GM12874 (cell line): ENCODE results near the gene RGS3.

Experiments used
- TF ChIP-seq, protein P1 (sequence below): IDR thresholded peaks from 2 replicates; pipeline ENCODE4 v1.5.1; 2011; ENCODE audit warnings: low read depth, mild to moderate bottlenecking, control low read depth, low read length, moderate library complexity; ENCODE audit not compliant: insufficient read depth

Gene RGS3

DNA sequence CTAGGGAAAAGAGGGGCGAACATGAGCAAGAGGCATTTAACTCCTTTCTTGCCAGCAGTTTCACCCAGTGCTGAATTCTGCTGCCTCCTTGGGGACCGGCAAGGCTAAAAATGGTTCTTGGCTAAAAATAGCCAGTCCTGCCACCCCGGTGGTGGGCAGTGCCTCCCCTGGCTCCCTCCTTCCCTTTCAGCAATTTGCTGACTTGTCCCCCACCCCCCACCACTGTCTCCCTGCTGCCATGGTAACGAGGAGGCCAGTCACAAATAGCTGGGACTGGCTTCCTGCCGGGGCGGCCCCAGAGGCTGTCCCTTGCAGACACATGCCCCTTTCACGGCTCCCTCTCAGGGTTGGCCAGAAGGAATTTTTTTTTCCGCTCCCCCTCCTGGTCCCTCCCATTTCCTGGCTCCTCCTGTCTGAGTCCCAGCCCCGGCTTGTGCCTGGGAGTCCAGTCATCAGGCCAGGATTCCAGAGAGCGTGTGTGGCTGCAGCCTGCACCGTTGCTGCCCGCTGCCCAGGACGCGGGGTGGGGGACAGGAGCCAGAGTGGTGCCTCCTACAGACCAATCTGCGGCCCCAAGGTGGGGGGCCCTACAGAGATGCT, 130.3 kb downstream of the RGS3 start:
- TF ChIP-seq, protein P1, sequence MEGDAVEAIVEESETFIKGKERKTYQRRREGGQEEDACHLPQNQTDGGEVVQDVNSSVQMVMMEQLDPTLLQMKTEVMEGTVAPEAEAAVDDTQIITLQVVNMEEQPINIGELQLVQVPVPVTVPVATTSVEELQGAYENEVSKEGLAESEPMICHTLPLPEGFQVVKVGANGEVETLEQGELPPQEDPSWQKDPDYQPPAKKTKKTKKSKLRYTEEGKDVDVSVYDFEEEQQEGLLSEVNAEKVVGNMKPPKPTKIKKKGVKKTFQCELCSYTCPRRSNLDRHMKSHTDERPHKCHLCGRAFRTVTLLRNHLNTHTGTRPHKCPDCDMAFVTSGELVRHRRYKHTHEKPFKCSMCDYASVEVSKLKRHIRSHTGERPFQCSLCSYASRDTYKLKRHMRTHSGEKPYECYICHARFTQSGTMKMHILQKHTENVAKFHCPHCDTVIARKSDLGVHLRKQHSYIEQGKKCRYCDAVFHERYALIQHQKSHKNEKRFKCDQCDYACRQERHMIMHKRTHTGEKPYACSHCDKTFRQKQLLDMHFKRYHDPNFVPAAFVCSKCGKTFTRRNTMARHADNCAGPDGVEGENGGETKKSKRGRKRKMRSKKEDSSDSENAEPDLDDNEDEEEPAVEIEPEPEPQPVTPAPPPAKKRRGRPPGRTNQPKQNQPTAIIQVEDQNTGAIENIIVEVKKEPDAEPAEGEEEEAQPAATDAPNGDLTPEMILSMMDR = no peak

DNA sequence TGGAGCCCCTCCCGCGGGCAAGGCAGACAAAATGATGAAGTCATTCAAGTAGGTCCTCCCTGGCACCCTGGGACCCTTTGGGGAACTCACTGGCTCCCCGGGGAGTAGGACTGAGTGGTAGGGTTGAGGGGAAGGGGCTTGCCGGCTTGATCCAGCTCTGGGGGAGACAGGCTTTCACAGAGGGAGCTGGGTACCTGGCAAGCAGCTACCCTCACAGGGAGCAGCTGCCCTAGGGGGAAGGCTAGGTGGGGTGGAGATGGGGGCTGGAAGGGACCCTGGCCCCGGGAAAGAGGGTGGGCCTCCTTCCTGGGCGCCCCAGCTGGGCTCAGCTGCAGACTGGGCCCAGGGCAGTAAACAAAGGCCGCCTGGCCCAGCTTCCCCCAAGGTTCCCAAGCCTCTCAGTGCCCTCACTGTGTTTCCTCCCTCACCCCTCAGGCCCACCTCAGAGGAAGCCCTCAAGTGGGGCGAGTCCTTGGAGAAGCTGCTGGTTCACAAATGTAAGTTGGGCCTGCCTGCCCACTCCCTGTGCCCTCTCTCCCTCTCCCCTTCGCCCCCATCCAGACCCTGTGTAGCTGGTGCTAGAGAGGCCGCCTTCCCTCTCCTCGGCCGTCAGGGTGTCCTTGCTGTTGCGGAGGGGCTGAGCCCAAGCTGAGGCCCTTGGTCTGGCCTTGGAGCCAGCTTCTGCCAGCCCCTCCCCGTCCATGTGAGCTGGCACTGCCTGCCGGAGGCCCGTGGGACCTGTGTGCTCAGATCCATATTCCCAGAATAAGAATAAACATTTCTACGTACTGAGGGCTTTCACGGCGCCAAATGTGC, 131.2 kb downstream of the RGS3 start:
- TF ChIP-seq, protein P1 = no peak

DNA sequence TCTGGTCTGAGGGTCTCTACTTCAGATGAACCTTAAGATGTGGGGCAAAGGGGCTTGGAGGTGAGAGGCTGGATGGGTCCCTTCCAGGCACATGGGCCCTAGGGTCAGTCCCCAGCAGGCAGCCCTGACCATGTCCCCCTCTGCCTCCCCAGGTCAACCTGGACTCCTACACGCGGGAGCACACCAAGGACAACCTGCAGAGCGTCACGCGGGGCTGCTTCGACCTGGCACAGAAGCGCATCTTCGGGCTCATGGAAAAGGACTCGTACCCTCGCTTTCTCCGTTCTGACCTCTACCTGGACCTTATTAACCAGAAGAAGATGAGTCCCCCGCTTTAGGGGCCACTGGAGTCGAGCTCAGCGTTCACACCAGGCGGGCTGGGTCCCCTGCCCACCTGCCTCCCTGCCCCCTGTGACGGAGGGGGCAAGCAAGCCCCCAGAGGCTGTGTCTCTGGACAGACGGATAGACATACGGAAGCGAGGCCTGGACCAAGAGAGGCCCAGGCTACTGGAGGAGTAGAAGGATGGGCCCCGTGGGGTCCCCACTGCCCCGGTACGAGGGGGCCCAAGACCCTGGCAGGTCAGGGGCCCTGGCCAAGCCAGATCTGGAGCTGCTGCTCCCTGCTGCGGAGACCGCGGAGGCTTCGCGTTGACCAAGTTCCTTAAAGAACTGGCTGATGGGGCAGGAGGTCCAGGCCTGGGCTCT, 133.2 kb downstream of the RGS3 start:
- TF ChIP-seq, protein P1 = no peak

DNA sequence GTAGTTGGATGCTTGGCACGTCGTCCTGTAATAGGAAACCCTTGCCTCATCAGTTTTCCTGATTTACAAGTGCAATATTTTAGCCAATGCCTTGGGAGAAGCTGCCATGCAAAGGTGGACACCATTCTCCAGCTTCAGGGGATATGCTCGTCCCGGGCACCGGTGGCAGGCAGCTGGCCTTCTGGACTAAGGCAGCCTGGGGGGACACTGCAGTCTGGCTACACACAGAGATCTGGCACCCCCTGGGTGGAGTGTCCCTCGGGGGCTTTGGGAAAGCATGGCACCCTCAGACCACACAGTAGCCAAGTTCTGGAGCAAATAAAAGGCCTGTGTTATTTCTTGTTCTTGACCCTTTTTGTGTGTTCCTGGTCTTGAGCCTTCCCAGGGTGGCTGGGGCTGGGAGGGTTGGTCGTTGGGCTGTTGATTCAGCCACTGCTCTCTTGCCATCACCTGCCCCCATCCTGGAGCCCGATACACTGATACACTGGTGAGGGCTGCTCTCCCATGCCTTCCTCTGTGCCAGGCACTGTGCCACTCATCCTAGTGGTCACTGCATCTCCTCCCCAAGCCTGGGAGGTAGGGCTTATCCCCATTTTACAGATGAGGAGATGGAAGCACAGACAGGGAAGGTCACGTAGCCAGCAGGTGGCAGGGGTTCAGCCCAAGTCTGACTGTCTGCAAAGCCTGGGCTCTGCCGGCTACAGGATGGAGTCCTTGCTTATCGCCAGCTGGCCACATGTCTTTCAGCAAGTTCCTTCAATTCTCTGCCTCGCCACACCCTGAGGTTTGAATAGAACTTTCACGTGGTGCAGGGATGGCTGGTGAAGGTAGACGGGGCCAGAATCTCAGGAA, 134.1 kb downstream of the RGS3 start:
- TF ChIP-seq, protein P1 = no peak

DNA sequence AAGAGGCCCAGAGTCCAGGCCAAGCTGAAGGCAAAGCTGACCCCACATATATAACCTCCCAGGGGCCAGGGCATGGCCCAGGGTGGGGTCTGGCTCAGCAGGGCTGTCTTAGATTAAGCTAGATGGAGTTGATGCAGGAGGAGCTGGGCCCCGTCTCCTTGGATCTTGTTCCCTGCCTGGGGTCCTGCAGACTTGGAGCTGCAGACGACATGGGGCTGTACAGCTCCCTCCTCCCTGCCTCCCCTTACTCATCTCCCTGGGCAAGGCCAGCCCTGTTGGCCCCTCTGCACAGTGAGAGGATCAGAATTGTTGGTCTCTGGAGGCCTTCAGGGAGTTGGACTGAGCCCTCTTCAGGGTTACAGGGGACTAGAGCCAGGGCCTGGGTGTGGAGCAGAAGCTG, 134.9 kb downstream of the RGS3 start:
- TF ChIP-seq, protein P1 = no peak

DNA sequence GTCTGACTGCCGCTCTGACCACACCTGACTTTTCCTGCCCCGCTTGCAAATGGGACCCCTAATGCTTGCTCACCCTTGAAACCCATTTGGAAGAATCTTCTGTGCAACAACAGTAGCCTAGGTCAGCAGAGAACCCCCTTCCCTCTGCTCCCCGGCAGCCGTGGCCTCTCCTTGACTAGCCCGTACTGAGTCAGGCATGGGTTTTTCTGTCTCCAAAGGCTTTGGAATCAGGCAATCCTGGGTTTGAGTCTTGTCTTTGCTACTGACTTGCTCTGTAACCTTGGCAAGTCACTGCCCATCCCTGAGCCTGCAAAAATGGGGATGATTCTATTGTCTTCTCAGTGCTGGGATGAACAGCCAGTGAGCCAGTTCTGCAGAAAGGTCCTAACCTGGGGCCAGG, 135.4 kb downstream of the RGS3 start:
- TF ChIP-seq, protein P1 = no peak
